ENCODE data around the gene FEZF2. TPM values are rescaled to one million over a fixed set of nuclear protein-coding genes. Genes with fewer than 3 reads are reported as not detected.

FEZF2 gene
- total and polyA plus RNA-seq, 2 of the 8 experiments (the other 6 are each of a cell fraction or from before 2014, with no cell fraction given) = 0.06 TPM; not detected in 1

- TF ChIP-seq, protein P1, sequence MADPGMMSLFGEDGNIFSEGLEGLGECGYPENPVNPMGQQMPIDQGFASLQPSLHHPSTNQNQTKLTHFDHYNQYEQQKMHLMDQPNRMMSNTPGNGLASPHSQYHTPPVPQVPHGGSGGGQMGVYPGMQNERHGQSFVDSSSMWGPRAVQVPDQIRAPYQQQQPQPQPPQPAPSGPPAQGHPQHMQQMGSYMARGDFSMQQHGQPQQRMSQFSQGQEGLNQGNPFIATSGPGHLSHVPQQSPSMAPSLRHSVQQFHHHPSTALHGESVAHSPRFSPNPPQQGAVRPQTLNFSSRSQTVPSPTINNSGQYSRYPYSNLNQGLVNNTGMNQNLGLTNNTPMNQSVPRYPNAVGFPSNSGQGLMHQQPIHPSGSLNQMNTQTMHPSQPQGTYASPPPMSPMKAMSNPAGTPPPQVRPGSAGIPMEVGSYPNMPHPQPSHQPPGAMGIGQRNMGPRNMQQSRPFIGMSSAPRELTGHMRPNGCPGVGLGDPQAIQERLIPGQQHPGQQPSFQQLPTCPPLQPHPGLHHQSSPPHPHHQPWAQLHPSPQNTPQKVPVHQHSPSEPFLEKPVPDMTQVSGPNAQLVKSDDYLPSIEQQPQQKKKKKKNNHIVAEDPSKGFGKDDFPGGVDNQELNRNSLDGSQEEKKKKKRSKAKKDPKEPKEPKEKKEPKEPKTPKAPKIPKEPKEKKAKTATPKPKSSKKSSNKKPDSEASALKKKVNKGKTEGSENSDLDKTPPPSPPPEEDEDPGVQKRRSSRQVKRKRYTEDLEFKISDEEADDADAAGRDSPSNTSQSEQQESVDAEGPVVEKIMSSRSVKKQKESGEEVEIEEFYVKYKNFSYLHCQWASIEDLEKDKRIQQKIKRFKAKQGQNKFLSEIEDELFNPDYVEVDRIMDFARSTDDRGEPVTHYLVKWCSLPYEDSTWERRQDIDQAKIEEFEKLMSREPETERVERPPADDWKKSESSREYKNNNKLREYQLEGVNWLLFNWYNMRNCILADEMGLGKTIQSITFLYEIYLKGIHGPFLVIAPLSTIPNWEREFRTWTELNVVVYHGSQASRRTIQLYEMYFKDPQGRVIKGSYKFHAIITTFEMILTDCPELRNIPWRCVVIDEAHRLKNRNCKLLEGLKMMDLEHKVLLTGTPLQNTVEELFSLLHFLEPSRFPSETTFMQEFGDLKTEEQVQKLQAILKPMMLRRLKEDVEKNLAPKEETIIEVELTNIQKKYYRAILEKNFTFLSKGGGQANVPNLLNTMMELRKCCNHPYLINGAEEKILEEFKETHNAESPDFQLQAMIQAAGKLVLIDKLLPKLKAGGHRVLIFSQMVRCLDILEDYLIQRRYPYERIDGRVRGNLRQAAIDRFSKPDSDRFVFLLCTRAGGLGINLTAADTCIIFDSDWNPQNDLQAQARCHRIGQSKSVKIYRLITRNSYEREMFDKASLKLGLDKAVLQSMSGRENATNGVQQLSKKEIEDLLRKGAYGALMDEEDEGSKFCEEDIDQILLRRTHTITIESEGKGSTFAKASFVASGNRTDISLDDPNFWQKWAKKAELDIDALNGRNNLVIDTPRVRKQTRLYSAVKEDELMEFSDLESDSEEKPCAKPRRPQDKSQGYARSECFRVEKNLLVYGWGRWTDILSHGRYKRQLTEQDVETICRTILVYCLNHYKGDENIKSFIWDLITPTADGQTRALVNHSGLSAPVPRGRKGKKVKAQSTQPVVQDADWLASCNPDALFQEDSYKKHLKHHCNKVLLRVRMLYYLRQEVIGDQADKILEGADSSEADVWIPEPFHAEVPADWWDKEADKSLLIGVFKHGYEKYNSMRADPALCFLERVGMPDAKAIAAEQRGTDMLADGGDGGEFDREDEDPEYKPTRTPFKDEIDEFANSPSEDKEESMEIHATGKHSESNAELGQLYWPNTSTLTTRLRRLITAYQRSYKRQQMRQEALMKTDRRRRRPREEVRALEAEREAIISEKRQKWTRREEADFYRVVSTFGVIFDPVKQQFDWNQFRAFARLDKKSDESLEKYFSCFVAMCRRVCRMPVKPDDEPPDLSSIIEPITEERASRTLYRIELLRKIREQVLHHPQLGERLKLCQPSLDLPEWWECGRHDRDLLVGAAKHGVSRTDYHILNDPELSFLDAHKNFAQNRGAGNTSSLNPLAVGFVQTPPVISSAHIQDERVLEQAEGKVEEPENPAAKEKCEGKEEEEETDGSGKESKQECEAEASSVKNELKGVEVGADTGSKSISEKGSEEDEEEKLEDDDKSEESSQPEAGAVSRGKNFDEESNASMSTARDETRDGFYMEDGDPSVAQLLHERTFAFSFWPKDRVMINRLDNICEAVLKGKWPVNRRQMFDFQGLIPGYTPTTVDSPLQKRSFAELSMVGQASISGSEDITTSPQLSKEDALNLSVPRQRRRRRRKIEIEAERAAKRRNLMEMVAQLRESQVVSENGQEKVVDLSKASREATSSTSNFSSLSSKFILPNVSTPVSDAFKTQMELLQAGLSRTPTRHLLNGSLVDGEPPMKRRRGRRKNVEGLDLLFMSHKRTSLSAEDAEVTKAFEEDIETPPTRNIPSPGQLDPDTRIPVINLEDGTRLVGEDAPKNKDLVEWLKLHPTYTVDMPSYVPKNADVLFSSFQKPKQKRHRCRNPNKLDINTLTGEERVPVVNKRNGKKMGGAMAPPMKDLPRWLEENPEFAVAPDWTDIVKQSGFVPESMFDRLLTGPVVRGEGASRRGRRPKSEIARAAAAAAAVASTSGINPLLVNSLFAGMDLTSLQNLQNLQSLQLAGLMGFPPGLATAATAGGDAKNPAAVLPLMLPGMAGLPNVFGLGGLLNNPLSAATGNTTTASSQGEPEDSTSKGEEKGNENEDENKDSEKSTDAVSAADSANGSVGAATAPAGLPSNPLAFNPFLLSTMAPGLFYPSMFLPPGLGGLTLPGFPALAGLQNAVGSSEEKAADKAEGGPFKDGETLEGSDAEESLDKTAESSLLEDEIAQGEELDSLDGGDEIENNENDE (IDR thresholded peaks at IDR 0.05; ENCODE audit: insufficient replicate concordance, low read length) = no peak
- no peak for TF ChIP-seq NRF1 (IDR thresholded peaks at IDR 0.05; ENCODE audit: low read depth, low read length)
- TF ChIP-seq USF2 (IDR thresholded peaks at IDR 0.05; ENCODE audit: low read length) = no peak
- TF ChIP-seq TEAD4 (IDR thresholded peaks at IDR 0.05; ENCODE audit: low read depth, low read length) = no peak
- TF ChIP-seq POLR2AphosphoS5 (IDR thresholded peaks at IDR 0.05; ENCODE audit: low read depth, low read length) = no peak
- TF ChIP-seq SIN3A (conservative IDR thresholded peaks at IDR 0.05 in 1 of 2, IDR thresholded peaks at IDR 0.05 in 1 of 2; ENCODE audit: low read depth in 1 of 2, low read length in 2 of 2) = no peak
- TF ChIP-seq CHD2 (IDR thresholded peaks at IDR 0.05; ENCODE audit: low read length) = no peak
- TF ChIP-seq SUZ12 (IDR thresholded peaks at IDR 0.05; ENCODE audit: low read length) = no peak
- TF ChIP-seq ATF3 (IDR thresholded peaks at IDR 0.05; ENCODE audit: insufficient read depth, low read depth, low read length) = no peak
- TF ChIP-seq BACH1 (IDR thresholded peaks at IDR 0.05; ENCODE audit: low read length) = no peak
- no peak for TF ChIP-seq ZNF274 (IDR thresholded peaks at IDR 0.05; ENCODE audit: borderline replicate concordance, extremely low read depth, low read length)
Measured at GRCh38 chr3:62323241-62323640, 50.1 kb downstream of the FEZF2 start (continued).
